Measurements from ENCODE around the gene LRIG3.
"Not testable (repeated sequence)": the region's sequence is repeated elsewhere in the genome, so short reads cannot be mapped to it uniquely, and the experiment has no call there.

LRIG3 gene

GRCh38 chr12:58920102-58920960 is at the start of gene LRIG3:
TSS of gene LRIG3 (minus strand) at chr12:58920504. CDS start at chr12:58920235, 269 bp downstream.
- DNase-seq (ENCODE audit: low read depth in 2 of 2) = no peak

GRCh38 chr12:58969237-58969636 is 48.9 kb upstream of the LRIG3 start:
- DNase-seq (ENCODE audit: low read depth in 2 of 2) = no peak

GRCh38 chr12:58967561-58967960 is 47.3 kb upstream of the LRIG3 start:
- DNase-seq (ENCODE audit: low read depth in 2 of 2) = no peak

- DNase-seq (ENCODE audit: low read depth in 2 of 2) = no peak
These were observed 46.6 kb upstream of the LRIG3 start for GRCh38 chr12:58966939-58967338.

- DNase-seq (ENCODE audit: low read depth in 2 of 2) = no peak
These were observed 45.3 kb upstream of the LRIG3 start for GRCh38 chr12:58965568-58965967.

- DNase-seq (ENCODE audit: low read depth in 2 of 2) = no peak
These were observed 43.5 kb upstream of the LRIG3 start for GRCh38 chr12:58963844-58964243.

- DNase-seq (ENCODE audit: low read depth in 2 of 2) = no peak
These were observed 41.6 kb upstream of the LRIG3 start for GRCh38 chr12:58961906-58962305.

GRCh38 chr12:58961166-58961565 is 40.9 kb upstream of the LRIG3 start:
- DNase-seq (ENCODE audit: low read depth in 2 of 2) = no peak

- no peak for DNase-seq (ENCODE audit: low read depth in 2 of 2)
These were observed 39.5 kb upstream of the LRIG3 start for GRCh38 chr12:58959639-58960300.

GRCh38 chr12:58957298-58957697 is 37.0 kb upstream of the LRIG3 start:
- DNase-seq (ENCODE audit: low read depth in 2 of 2) = no peak

- no peak for DNase-seq (ENCODE audit: low read depth in 2 of 2)
These were observed 35.5 kb upstream of the LRIG3 start for GRCh38 chr12:58955849-58956248.

- DNase-seq (ENCODE audit: low read depth in 2 of 2) = no peak
These were observed 33.7 kb upstream of the LRIG3 start for GRCh38 chr12:58954002-58954401.

GRCh38 chr12:58950739-58951100 is 30.4 kb upstream of the LRIG3 start:
- DNase-seq (ENCODE audit: low read depth in 2 of 2) = no peak

GRCh38 chr12:58949954-58950738 is 29.8 kb upstream of the LRIG3 start:
- DNase-seq (ENCODE audit: low read depth in 2 of 2) = not testable (repeated sequence)

- DNase-seq (ENCODE audit: low read depth in 2 of 2) = no peak
These were observed 22.8 kb upstream of the LRIG3 start for GRCh38 chr12:58943079-58943478.

GRCh38 chr12:58942345-58942744 is 22.0 kb upstream of the LRIG3 start:
- no peak for DNase-seq (ENCODE audit: low read depth in 2 of 2)

- DNase-seq (ENCODE audit: low read depth in 2 of 2) = no peak
These were observed 19.2 kb upstream of the LRIG3 start for GRCh38 chr12:58939399-58940100.

GRCh38 chr12:58938440-58938839 is 18.1 kb upstream of the LRIG3 start:
- no peak for DNase-seq (ENCODE audit: low read depth in 2 of 2)

GRCh38 chr12:58934528-58934927 is 14.2 kb upstream of the LRIG3 start:
- no peak for DNase-seq (ENCODE audit: low read depth in 2 of 2)

GRCh38 chr12:58932806-58933681 is 12.7 kb upstream of the LRIG3 start:
- DNase-seq (ENCODE audit: low read depth in 2 of 2) = no peak

GRCh38 chr12:58931518-58931917 is 11.2 kb upstream of the LRIG3 start:
- DNase-seq (ENCODE audit: low read depth in 2 of 2) = no peak
